A549 (cell line): ENCODE measurements around the gene KCTD12.

Experiments used
- MYC ChIP-seq: IDR thresholded peaks from 2 replicates; pipeline ENCODE4 v1.6.1; 2012; ENCODE audit warnings: mild to moderate bottlenecking, inconsistent platforms, low read length, improper control_type of control experiment, borderline replicate concordance
- POLR2A ChIP-seq: IDR thresholded peaks from 2 replicates; pipeline ENCODE4 v1.6.1; 2012; ENCODE audit warnings: mild to moderate bottlenecking, low read length
- TF ChIP-seq, protein P1 (sequence below): fragments of >200 bp; sonication (Bioruptor Twin); formaldehyde crosslinking; IDR thresholded peaks from 3 replicates; pipeline ENCODE4 v1.5.1; 2016

DNA sequence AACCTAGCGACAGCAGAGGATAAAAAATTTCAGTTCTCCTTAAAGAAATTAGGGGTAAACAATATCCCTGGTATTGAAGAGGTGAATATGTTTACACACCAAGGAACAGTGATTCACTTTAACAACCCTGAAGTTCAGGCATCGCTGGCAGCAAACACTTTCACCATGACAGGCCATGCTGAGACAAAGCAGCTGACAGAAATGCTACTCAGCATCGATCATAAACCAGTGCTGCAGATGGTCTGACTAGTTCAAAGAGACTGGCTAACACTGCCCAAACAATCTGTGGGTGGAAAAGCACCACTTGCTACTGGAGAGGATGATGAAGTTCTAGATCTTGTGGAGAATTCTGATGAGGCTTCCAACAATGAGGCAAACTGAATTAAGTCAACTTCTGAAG, 42.3 kb upstream of the KCTD12 start:
- TF ChIP-seq, protein P1, sequence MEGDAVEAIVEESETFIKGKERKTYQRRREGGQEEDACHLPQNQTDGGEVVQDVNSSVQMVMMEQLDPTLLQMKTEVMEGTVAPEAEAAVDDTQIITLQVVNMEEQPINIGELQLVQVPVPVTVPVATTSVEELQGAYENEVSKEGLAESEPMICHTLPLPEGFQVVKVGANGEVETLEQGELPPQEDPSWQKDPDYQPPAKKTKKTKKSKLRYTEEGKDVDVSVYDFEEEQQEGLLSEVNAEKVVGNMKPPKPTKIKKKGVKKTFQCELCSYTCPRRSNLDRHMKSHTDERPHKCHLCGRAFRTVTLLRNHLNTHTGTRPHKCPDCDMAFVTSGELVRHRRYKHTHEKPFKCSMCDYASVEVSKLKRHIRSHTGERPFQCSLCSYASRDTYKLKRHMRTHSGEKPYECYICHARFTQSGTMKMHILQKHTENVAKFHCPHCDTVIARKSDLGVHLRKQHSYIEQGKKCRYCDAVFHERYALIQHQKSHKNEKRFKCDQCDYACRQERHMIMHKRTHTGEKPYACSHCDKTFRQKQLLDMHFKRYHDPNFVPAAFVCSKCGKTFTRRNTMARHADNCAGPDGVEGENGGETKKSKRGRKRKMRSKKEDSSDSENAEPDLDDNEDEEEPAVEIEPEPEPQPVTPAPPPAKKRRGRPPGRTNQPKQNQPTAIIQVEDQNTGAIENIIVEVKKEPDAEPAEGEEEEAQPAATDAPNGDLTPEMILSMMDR: no peak
- no peak for TF ChIP-seq POLR2A
- no peak for TF ChIP-seq MYC
